ENCODE measurements around the gene MYO16. TPM values are rescaled to one million over a fixed set of nuclear protein-coding genes. Genes with fewer than 3 reads are reported as not detected.

The MYO16 gene
- total and polyA plus RNA-seq, 2 of the 4 experiments (the other 2 are of a cell fraction): under 0.01 to 0.03 TPM

DNA sequence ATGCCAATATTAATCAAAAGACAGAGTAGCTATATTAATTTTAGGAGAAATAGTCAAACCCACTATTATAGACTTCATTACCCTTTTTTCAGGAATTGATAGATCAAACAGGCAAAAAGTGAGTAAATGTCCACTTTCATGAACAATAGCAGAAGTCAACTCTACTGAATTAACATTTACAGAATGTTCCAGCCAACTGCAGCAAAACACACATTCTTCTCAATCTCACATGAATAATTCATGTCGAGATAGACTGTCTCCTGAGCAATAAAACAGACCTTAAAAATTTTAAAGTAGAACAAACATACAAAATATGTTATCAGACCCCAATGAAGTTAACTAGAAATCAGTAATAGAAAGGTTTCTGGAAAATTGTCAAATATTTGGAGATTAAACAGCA, 118.4 kb downstream of the MYO16 start:
- in situ Hi-C loops (cut with MboI; ENCODE audit: low sequenced_read_pairs): no loop called here
- no peak overlapping the region for H3K4me2 ChIP-seq (ENCODE audit: low read depth, low read length)
- H2AK5ac ChIP-seq (ENCODE audit: low read depth, low read length): no peak overlapping the region
- no peaks in the 10 kb centered on the region for H3K36me3 ChIP-seq (ENCODE audit: control insufficient read depth, insufficient read depth, low read length)
- H2AFZ ChIP-seq (replicated peaks; ENCODE audit: low read length, poor library complexity): no peak overlapping the region
- WGBS, 2 experiments (ENCODE audit: extremely low coverage in 2 of 2, insufficient read length in 1 of 2): no CpG with 5 or more reads among the region's 1 CpG
- H3K9me1 ChIP-seq (ENCODE audit: insufficient read depth, low read length): no peaks in the 10 kb centered on the region
- no peak overlapping the region for H2BK5ac ChIP-seq (ENCODE audit: low read depth, low read length, poor library complexity, severe bottlenecking)
- ATAC-seq (ENCODE audit: low read depth): no peak
- dilution Hi-C loops (cut with HindIII; ENCODE audit: low sequenced_read_pairs, unreplicated experiment): no loop called here
- no peak overlapping the region for H3K18ac ChIP-seq (ENCODE audit: low read depth, low read length)
- no peak overlapping the region for H3K27ac ChIP-seq (ENCODE audit: insufficient read depth, low read length)
- H3K4me1 ChIP-seq (ENCODE audit: control insufficient read depth, insufficient read depth, low read length): no peaks in the 10 kb centered on the region
- BruUV-seq (replicated peaks): no TSS peak
- no peak overlapping the region for H4K8ac ChIP-seq (ENCODE audit: low read depth in 2 of 2, low read length in 2 of 2)
- no peak overlapping the region for H2AK9ac ChIP-seq (replicated peaks; ENCODE audit: low read depth, low read length, poor library complexity)
- H4K20me1 ChIP-seq (ENCODE audit: insufficient read depth, low read length): no peaks in the 10 kb centered on the region
- intact Hi-C loops (cut with micrococcal nuclease): no loop called here
- H3K23ac ChIP-seq (ENCODE audit: low read depth, low read length): no peak overlapping the region
- no peak overlapping the region for H4K5ac ChIP-seq (ENCODE audit: low read depth, low read length)
- no peaks in the 10 kb centered on the region for H3K27me3 ChIP-seq (ENCODE audit: control insufficient read depth, insufficient read depth, low read length)
- H3K4me3 ChIP-seq (ENCODE audit: insufficient read depth, low read depth, low read length): no peak overlapping the region
- H4K91ac ChIP-seq (ENCODE audit: insufficient read depth, low read depth, low read length): no peak overlapping the region
- H3K79me1 ChIP-seq (ENCODE audit: low read depth in 1 of 2, low read length in 2 of 2): no peaks in the 10 kb centered on the region
- H2BK120ac ChIP-seq (ENCODE audit: low read depth, low read length): no peak overlapping the region
- ChIA-PET POLR2A (ENCODE audit: unreplicated experiment) (no interaction called here), CTCF (no interaction called here)
- DNase-seq: no peak
- no peak overlapping the region for H2BK20ac ChIP-seq (ENCODE audit: low read depth, low read length)
- no peak overlapping the region for H3K14ac ChIP-seq (replicated peaks; ENCODE audit: low read depth, low read length)
- no peak overlapping the region for H2BK15ac ChIP-seq (ENCODE audit: low read depth, low read length)
- H3K4ac ChIP-seq (ENCODE audit: low read depth, low read length): no peak overlapping the region
- TF ChIP-seq, protein P1, sequence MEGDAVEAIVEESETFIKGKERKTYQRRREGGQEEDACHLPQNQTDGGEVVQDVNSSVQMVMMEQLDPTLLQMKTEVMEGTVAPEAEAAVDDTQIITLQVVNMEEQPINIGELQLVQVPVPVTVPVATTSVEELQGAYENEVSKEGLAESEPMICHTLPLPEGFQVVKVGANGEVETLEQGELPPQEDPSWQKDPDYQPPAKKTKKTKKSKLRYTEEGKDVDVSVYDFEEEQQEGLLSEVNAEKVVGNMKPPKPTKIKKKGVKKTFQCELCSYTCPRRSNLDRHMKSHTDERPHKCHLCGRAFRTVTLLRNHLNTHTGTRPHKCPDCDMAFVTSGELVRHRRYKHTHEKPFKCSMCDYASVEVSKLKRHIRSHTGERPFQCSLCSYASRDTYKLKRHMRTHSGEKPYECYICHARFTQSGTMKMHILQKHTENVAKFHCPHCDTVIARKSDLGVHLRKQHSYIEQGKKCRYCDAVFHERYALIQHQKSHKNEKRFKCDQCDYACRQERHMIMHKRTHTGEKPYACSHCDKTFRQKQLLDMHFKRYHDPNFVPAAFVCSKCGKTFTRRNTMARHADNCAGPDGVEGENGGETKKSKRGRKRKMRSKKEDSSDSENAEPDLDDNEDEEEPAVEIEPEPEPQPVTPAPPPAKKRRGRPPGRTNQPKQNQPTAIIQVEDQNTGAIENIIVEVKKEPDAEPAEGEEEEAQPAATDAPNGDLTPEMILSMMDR (conservative IDR thresholded peaks at IDR 0.05; ENCODE audit: low read depth, low read length): no peak
- TF ChIP-seq NFE2L2 (IDR thresholded peaks at IDR 0.05; ENCODE audit: low read depth, low read length) (no peak), FOS (IDR thresholded peaks at IDR 0.05; ENCODE audit: low read depth, low read length) (no peak), POLR2A (IDR thresholded peaks at IDR 0.05; ENCODE audit: low read depth, low read length) (no peak), RAD21 (IDR thresholded peaks at IDR 0.05; ENCODE audit: low read length) (no peak), MAZ (IDR thresholded peaks at IDR 0.05; ENCODE audit: borderline replicate concordance, low read depth, low read length) (no peak), CHD1 (IDR thresholded peaks at IDR 0.05; ENCODE audit: low read depth, low read length) (no peak), MXI1 (IDR thresholded peaks at IDR 0.05; ENCODE audit: borderline replicate concordance, low read depth, low read length) (no peak), BHLHE40 (IDR thresholded peaks at IDR 0.05; ENCODE audit: low read depth, low read length) (no peak), CEBPB (IDR thresholded peaks at IDR 0.05; ENCODE audit: low read depth, low read length) (no peak), MAFK (IDR thresholded peaks at IDR 0.05; ENCODE audit: low read depth, low read length) (no peak), SMC3 (IDR thresholded peaks at IDR 0.05; ENCODE audit: low read depth, low read length) (no peak), RFX5 (IDR thresholded peaks at IDR 0.05; ENCODE audit: low read depth, low read length) (no peak), RCOR1 (IDR thresholded peaks at IDR 0.05; ENCODE audit: insufficient replicate concordance, low read length) (no peak)
- TF ChIP-seq, protein P2, sequence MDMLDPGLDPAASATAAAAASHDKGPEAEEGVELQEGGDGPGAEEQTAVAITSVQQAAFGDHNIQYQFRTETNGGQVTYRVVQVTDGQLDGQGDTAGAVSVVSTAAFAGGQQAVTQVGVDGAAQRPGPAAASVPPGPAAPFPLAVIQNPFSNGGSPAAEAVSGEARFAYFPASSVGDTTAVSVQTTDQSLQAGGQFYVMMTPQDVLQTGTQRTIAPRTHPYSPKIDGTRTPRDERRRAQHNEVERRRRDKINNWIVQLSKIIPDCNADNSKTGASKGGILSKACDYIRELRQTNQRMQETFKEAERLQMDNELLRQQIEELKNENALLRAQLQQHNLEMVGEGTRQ (IDR thresholded peaks at IDR 0.05; ENCODE audit: low read depth, low read length): no peak
- TF ChIP-seq, protein P3, sequence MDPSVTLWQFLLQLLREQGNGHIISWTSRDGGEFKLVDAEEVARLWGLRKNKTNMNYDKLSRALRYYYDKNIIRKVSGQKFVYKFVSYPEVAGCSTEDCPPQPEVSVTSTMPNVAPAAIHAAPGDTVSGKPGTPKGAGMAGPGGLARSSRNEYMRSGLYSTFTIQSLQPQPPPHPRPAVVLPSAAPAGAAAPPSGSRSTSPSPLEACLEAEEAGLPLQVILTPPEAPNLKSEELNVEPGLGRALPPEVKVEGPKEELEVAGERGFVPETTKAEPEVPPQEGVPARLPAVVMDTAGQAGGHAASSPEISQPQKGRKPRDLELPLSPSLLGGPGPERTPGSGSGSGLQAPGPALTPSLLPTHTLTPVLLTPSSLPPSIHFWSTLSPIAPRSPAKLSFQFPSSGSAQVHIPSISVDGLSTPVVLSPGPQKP (IDR thresholded peaks at IDR 0.05; ENCODE audit: borderline replicate concordance, low read depth, low read length): no peak
- H3K56ac ChIP-seq (ENCODE audit: extremely low read depth, insufficient read depth, low read length): no peak overlapping the region
- no peaks in the 10 kb centered on the region for H3K9me3 ChIP-seq (ENCODE audit: control insufficient read depth, insufficient read depth, low read length)
- no peak overlapping the region for H3K9ac ChIP-seq (ENCODE audit: low read depth, low read length)
